ENCODE results near the gene LRRC8A. TPM values are rescaled to one million over a fixed set of nuclear protein-coding genes. Genes with fewer than 3 reads are reported as not detected.

LRRC8A gene
- total RNA-seq, 1 experiment from 2014 or later, result 76.0 TPM

DNA sequence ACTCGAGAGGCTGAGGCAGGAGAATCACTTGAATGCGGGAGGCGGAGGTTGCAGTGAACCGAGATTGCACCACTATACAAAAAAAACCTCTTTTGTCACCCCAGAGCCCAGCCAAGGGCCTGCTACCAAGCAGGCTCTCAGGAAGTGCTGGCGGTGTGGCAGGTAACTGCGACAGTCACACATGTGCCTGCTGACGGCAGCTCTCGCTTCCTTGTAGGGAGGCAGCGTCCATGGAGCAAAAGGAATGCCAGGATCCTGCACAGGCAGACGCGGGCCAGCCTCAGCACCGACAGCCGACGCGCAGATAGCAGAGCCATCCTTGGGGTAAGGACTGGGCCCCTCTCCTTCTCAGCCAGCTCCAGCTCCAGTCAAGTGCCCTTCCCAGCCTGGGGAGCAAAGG lies 3.9 kb downstream of the LRRC8A start:
- DNase-seq, result peak; percentile 33
- H3K4me3 ChIP-seq (ENCODE audit: insufficient read depth, low read depth, low read length), result no peak overlapping the region
- no peaks in the 10 kb centered on the region for H3K27me3 ChIP-seq (ENCODE audit: control insufficient read depth, insufficient read depth, low read length)
- H3K36me3 ChIP-seq (replicated peaks; ENCODE audit: control insufficient read depth, insufficient read depth, low read length), result peaks cover 10% of the 10 kb centered on the region

DNA sequence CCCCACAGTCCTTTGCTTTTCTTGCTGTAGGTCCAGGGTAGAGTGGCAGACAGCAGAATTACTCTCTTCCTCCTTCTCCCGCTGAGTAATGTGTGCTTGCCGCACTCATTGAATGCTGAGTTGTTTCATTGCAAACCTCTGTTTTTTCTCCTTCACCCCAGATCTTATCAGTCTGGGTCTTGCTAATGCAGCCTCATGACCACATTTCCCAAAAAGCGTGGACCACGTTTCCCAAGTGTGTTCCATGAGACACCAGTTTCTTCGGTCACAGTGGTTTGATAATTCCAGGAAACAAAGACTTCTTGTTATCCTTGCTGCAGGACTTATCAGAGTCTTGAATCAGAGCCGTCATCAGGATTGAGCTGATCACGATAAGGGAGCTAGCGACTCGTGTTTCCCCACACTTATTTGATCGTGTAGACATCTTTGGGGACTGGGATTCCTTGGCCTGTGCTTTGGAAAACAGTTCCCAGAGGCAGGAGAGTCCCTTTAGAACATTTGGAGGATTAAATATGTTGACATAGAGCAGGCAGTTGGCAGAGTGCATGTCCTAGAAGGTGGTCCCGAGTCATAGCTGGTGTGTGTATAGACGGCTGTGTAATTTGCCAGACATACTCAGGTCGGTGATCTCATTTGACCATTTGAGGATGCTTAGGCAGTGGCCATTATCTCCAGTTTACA lies 4.4 kb downstream of the LRRC8A start:
- H3K4me3 ChIP-seq (ENCODE audit: insufficient read depth, low read depth, low read length), result no peak overlapping the region
- peak; percentile 23 for DNase-seq
- H3K36me3 ChIP-seq (replicated peaks; ENCODE audit: control insufficient read depth, insufficient read depth, low read length), result peaks cover 10% of the 10 kb centered on the region
- H3K27me3 ChIP-seq (ENCODE audit: control insufficient read depth, insufficient read depth, low read length), result no peaks in the 10 kb centered on the region

DNA sequence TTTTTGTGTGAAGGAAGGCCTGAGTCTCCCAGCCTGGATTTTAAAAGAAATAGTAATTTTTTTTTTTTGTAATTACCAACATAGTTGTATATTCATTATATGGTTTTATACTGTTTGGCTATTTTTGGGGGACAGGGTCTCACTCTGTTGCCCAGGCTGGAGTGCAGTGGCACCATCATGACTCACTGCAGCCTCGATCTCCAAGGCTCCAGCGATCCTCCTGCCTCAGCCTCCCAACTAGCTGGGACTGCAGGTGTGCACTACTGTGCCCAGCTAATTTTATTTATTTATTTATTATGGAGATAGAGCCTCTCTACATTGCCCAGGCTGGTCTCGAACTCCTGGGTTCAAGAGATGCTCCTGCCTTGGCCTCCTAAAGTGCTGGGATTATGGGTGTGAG lies 5.1 kb downstream of the LRRC8A start:
- H3K36me3 ChIP-seq (replicated peaks; ENCODE audit: control insufficient read depth, insufficient read depth, low read length), result peaks cover 12% of the 10 kb centered on the region
- no peaks in the 10 kb centered on the region for H3K27me3 ChIP-seq (ENCODE audit: control insufficient read depth, insufficient read depth, low read length)
- H3K4me3 ChIP-seq (ENCODE audit: insufficient read depth, low read depth, low read length), result no peak overlapping the region
- no peak for DNase-seq

DNA sequence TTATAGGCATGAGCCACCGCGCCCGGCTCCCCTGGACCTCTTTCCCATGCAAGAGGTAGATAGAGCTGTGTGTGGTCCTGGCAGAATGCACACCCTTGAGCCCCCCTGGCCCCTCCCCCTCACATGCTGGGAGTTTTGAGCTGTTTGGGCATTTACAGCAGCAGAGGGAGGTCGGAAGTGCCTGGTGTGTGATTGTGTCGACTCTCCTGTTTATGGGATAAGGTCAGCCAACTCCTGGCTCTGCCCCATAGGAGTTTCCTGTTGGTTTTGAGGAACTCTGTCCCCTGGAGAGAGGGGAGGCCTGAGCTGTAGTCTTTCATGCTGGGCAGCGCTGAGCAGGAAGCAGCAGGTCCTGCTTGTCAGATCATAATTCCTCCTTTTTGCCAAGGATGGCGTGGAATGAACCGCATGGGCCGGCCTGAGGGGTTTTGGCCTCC lies 6.0 kb downstream of the LRRC8A start:
- Histone ChIP-seq H3K36me3 (replicated peaks; ENCODE audit: control insufficient read depth, insufficient read depth, low read length) (peaks cover 12% of the 10 kb centered on the region), H3K4me3 (ENCODE audit: insufficient read depth, low read depth, low read length) (no peak overlapping the region)
- peak; percentile 90 for DNase-seq

DNA sequence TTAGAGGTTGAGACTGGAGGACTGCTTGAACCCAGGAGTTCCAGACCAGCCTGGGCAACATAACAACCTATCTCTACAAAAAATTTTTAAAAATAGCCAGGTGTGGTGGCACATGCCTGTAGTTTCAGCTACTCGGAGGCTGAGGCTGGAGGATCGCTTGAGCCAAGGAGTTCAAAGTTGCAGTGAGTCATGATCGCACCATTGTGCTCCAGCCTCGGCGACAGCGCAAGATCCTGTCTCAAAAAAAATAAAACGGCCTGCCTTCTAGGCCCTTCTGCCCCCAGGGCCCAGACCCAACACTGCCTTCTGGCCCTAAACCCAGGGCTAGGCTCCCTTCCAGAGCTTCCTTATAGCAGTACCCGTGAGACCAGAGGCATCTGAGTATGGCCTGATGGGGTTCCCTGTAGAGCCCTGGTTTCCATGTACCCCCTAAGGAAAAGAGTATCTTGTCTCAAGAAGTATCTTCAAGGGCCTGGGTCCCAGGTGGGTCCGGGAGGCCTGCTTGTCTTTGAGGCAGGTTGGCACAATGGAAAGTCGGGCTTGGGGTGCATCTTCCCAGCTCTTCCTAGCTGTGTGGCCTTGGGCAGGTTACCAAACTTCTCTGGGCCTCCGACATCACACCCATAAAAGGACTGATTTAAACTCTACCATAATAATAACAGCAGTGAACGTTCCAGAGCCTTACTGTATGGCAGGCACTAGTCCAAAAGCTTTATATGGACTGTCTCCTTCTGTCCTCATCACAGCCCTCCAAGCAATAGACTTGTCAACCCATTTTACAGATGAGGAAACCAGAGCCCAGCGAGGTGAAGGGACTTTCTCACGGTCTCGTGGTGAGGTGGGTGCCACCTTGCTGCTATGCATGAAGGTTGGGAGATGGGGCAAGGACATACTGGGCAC lies 9.6 kb downstream of the LRRC8A start:
- Histone ChIP-seq H3K27me3 (ENCODE audit: control insufficient read depth, insufficient read depth, low read length) (no peaks in the 10 kb centered on the region), H3K36me3 (replicated peaks; ENCODE audit: control insufficient read depth, insufficient read depth, low read length) (peaks cover 12% of the 10 kb centered on the region), H3K4me3 (ENCODE audit: insufficient read depth, low read depth, low read length) (no peak overlapping the region)
- DNase-seq, result peak; percentile 9

More for the DNA sequence above, 6.0 kb downstream of the LRRC8A start:
- H3K27me3 ChIP-seq (ENCODE audit: control insufficient read depth, insufficient read depth, low read length), result no peaks in the 10 kb centered on the region

DNA sequence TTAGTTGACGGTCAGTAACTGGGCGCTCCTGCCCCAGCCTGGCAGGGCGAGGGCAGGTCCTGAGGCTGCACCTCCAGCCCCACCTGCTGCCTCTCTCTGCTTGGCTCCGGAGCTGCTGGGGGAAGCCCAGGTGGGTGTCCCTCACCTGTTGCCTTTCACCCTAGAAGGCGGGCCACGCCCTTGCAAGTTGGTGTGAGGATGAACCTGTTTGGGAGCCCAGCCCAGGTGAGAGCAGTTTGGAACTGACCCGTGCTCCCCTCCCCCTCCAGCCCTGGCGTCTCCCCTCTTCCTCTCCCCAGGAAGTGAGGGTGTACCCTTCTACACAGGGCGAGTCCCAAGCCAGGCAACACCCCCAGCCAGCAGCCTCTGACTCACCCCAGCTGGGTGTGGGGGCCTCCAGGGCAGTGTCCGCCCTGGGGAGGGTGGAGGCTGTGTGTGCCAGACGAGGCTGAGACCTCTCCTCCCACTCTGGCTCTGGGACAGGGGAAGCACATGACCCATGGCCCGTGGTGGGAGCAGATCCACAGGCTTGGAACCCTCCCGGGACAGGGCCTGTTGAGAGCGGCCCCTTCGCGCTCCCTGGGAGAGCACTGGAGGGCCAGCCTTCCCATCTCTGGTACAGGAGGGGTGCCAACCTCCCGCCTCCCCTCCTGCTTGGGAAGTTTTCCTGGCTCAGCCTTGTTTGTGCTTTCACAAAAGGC lies 10.4 kb downstream of the LRRC8A start:
- H3K27me3 ChIP-seq (ENCODE audit: control insufficient read depth, insufficient read depth, low read length), result no peaks in the 10 kb centered on the region
- no peak overlapping the region for H3K4me3 ChIP-seq (ENCODE audit: insufficient read depth, low read depth, low read length)
- H3K36me3 ChIP-seq (replicated peaks; ENCODE audit: control insufficient read depth, insufficient read depth, low read length), result peaks cover 10% of the 10 kb centered on the region
- peak; percentile 47 for DNase-seq

DNA sequence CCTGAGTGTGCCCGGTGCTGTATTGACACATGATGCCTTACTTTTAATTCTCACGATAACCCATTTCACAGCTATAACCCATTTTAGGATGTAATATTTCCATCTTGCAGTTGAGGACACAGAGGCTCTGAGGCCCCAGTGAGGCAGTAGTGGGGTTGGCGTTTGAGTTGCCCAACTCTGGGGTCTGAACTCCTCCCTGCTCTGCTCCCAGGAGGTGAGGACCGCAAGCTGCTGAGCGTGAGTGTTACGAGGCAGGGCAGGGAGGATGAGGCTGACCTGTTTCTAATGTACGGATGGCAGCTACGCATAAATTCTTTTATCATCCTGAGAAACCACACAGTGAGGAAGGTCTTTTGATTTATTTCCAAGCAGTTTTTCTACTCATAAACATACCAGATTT lies 11.4 kb downstream of the LRRC8A start:
- Histone ChIP-seq H3K36me3 (replicated peaks; ENCODE audit: control insufficient read depth, insufficient read depth, low read length) (peaks cover 10% of the 10 kb centered on the region), H3K27me3 (ENCODE audit: control insufficient read depth, insufficient read depth, low read length) (no peaks in the 10 kb centered on the region), H3K4me3 (ENCODE audit: insufficient read depth, low read depth, low read length) (no peak overlapping the region)
- DNase-seq, result peak; percentile 11

DNA sequence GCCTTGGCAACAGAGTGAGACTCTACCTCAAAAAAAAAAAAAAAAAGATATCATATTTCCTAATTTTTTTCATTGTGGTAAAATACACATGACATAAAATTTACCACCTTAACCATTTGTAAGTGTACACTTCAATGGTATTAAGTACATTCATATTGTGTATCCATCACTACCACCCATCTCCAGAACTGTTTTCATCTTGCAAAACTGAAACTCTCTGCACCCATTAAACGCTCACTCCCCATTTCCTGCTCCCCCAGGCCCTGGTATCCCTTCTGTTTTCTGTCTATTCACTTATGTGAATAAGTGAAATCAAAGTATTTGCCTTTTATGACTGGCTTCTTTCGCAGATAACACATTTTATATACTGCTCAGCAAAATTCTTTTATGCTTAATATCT lies 12.8 kb downstream of the LRRC8A start:
- H3K36me3 ChIP-seq (replicated peaks; ENCODE audit: control insufficient read depth, insufficient read depth, low read length), result peaks cover 6% of the 10 kb centered on the region
- no peak for DNase-seq
- no peaks in the 10 kb centered on the region for H3K27me3 ChIP-seq (ENCODE audit: control insufficient read depth, insufficient read depth, low read length)
- no peak overlapping the region for H3K4me3 ChIP-seq (ENCODE audit: insufficient read depth, low read depth, low read length)

DNA sequence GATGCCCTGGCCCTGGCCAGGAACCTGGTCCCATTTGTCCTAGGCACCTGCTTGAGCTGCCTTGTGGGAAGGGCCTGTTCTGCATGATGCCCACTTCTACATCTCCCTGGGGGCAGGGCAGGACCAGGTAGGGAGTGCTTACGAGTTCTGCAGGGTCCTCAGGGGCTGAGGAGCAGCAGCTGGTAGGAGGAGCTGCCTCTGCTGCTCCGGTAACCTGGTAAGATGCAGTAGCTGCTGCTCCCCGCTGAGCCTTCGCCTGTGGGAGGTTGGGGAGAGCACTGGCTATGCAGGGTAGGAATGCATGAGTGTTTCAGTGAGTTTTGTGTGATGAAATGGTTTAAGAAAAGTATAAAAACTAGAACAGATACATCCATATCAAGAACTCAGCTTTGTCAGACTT lies 13.6 kb downstream of the LRRC8A start:
- Histone ChIP-seq H3K36me3 (replicated peaks; ENCODE audit: control insufficient read depth, insufficient read depth, low read length) (peaks cover 6% of the 10 kb centered on the region), H3K4me3 (ENCODE audit: insufficient read depth, low read depth, low read length) (no peak overlapping the region), H3K27me3 (ENCODE audit: control insufficient read depth, insufficient read depth, low read length) (no peaks in the 10 kb centered on the region)
- DNase-seq, result peak; percentile 80

DNA sequence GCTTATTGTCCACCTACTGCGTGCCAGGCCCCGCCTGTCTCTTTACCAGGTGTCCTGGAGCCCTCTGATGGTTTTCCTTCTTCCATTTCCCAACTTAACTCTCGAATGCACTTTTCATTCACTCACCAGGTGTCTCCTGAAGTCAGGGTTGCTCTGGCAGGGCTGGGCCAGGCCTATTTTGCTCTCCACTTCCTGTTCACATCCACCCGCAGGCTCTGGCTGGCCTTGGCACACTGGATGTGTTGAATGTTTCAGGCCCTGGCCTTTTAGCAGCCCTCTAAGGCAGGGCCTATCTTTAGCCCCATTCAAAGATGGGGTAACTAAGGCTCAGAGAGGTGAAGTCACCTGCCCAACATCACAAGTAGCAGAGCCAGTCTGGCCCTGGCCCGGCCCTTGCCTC lies 16.4 kb downstream of the LRRC8A start:
- no peak for DNase-seq
- H3K4me3 ChIP-seq (ENCODE audit: insufficient read depth, low read depth, low read length), result no peak overlapping the region
- H3K27me3 ChIP-seq (ENCODE audit: control insufficient read depth, insufficient read depth, low read length), result no peaks in the 10 kb centered on the region
- H3K36me3 ChIP-seq (replicated peaks; ENCODE audit: control insufficient read depth, insufficient read depth, low read length), result peaks cover 2% of the 10 kb centered on the region

DNA sequence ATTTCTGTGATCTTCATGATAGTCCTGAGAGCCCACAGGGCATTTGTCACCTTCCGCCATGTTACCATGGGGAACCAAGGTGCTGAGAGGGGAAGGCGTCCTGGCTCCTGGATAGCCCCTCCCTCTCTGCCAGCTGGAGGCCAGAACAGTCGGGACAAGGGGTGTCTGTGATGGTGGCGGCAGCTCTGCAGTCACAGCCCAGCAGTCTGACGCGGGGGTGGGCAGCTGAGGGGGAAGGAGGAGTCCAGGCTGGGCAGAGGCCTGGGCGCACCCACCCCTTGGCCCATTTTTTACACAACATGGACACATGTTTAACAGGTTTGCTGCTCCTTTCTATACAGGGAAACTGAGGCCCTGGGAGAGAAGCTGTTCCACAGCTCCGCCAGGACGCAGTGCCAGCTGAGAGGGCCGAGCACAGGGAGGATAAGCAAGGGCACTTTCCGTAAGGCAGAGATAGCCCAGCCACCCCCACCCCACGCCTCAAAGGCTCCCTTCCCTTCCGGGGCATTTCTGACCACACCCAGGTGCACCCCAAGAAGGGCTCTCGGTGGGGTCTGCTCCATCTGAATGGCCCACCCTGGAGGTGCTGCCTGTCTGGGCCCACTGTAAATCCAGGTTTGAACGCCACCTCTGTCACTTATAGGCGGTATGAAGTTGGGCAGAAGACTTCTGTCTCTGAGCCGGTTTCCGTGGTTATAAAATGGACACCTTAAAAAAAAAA lies 17.1 kb downstream of the LRRC8A start:
- peaks cover 2% of the 10 kb centered on the region; the same call in 1 of the 2 replicates for H3K36me3 ChIP-seq (replicated peaks; ENCODE audit: control insufficient read depth, insufficient read depth, low read length)
- no peak for DNase-seq
- no peaks in the 10 kb centered on the region for H3K27me3 ChIP-seq (ENCODE audit: control insufficient read depth, insufficient read depth, low read length)
- H3K4me3 ChIP-seq (ENCODE audit: insufficient read depth, low read depth, low read length), result no peak overlapping the region

DNA sequence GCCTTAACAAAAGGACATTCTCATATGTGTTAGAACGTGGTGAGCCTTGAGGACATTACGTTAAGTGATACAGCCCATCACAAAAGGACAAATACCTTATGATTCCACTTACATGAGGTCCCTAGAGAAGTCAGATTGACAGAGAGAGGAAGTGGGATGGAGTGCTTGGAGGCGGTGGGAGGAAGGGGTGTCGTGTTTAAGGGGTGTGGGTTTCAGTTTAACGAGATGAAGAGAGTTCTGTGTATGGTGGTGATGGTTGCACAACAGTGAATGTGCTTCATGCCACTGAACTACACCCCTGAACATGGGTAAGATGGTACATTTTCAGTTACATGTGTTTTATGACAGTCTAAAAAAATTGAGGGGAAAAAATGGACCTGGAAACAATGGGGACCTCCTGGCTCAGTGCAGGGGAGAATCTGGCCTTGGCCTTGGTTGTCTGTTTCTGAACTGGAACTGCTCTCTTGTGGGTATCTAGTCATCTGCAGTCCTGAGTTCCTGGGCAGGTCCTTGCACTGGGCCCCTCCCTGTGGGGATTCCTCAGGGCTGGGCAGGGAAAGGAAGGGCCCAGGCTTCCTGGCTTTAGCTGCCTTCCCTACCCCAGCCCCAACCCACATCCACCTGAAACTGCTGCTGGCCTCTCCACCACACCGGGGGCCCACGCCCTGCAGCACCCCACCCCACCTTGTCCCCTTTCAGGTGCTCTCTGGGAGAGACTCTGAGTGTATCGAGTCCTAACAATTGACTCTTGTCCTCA lies 17.8 kb downstream of the LRRC8A start:
- Histone ChIP-seq H3K4me3 (ENCODE audit: insufficient read depth, low read depth, low read length) (no peak overlapping the region), H3K27me3 (ENCODE audit: control insufficient read depth, insufficient read depth, low read length) (no peaks in the 10 kb centered on the region), H3K36me3 (replicated peaks; ENCODE audit: control insufficient read depth, insufficient read depth, low read length) (peaks cover 2% of the 10 kb centered on the region; the same call in 1 of the 2 replicates)
- no peak for DNase-seq

DNA sequence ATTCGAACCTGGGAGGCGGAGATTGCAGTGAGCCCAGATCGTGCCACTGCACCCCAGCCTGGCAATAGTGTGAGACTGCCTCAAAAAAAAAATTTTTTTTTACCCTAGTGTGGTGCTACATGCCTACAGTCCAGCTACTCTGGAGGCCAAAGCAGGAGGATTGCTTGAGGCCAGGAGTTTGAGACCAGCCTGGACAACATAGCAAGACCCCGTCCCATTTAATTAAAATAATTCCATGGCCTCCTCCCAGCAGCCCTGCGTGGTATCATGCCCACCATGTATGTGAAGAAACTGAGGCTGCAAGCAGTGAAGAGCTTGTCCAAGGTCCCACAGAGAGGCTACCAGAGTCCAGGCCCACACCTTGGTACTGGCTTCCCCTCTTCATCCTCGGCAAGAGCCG lies 19.4 kb downstream of the LRRC8A start:
- H3K27me3 ChIP-seq (ENCODE audit: control insufficient read depth, insufficient read depth, low read length), result no peaks in the 10 kb centered on the region
- H3K4me3 ChIP-seq (ENCODE audit: insufficient read depth, low read depth, low read length), result no peak overlapping the region
- H3K36me3 ChIP-seq (replicated peaks; ENCODE audit: control insufficient read depth, insufficient read depth, low read length), result no peaks in the 10 kb centered on the region; the same call in 1 of the 2 replicates
- DNase-seq, result no peak

All from H7 (cell line).